M059J (cell line): ENCODE measurements around the gene VPS9D1. TPM values are rescaled to one million over a fixed set of nuclear protein-coding genes. Genes with fewer than 3 reads are reported as not detected.
"Not testable (repeated sequence)": the region's sequence is repeated elsewhere in the genome, so short reads cannot be mapped to it uniquely, and the experiment has no call there.

Experiments
- DNase-seq: peaks from one replicate; pipeline ENCODE4 v3.0.0-alpha.2; 2012; ENCODE audit warnings: low read depth
- total RNA-seq: library from RNA; depleted of rRNA; stranded (reverse); fragments of >200 nt; shearing (Covaris generic); gene quantifications from 2 replicates; pipeline ENCODE4 v1.2.3, GENCODE V29; 2014; rRNA removed

VPS9D1 gene
- total RNA-seq, 1 experiment from 2014 or later, result 7.0 TPM

DNA sequence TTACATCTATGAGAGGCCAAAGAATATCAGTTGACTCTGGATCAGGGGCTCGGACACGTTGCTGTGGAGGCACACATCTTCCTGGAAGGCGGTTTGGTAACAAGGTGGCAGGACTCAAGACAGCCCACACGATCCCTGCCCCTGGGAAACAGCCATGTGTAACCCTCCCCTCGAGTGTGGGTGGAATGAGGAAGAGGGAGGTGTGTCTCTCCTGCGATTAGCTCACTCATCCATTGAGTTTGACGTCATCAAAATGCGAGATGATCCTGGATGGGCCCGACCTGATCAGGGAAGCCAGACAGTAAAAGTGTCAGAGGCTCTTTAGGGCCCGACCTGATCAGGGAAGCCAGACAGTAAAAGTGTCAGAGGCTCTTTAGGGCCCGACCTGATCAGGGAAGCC is 56.5 kb downstream of the VPS9D1 start:
- not testable (repeated sequence) for DNase-seq

GRCh38 chr16:89661215-89661614 is 59.5 kb downstream of the VPS9D1 start:
- no peak for DNase-seq

DNA sequence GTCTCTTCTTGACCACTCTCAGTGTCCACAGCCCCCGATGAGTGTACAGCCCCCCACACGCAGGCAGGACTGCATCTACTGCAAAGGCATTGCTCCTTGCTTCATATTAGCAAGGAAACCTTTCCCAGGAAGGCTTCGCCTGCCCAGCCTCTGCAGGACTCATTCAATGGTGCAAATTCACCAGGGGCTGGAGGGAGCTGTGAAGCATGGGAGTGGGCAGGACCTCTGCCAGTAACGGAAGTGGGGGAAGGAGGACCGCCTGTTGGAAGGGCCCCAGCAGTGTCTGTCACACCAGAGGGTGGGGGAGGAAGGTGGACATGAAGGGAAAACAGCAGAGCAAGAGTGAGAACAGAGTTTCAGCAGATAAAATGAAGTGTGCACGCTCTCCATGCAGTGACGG is 60.6 kb downstream of the VPS9D1 start:
- no peak for DNase-seq

GRCh38 chr16:89658221-89658879 is 62.3 kb downstream of the VPS9D1 start:
- peak; percentile 34 for DNase-seq

DNA sequence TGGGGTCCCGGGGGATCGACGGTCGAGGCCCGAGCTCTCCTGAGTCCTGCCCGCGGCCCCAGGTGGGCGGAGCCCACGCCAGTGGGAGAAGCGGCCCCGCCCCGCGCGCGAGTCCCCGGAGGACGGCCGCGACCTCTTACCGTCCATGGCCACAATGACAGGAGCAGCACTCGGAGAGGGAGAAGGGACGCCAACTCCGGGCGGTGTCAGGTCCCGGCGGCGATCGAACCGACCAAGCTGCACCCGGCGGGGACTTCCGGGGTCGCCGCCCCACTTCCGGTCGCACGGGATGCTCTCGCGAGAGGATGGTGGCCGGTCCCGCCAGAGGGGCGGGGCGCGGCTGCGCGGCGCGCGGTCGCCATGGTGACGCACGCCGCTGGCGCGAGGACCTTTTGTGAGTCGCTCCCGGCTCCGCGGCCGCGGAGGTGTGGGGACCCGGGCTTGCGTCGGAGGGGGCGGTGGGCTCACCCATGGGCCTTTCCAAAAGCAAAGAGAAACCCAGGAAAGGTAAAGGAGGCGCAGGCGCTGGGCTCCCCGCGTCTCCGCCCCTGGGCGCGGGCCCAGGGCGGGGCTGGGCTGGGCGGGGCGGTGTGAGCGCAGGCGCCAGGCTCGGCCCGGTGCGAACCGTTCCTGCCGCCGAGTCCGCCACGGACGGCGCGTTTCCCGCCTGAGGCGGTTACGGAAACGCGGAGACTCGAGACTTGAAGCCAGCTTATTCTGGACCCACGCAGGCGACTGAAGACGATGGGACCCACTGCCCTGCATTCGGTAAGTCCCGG is 63.1 kb downstream of the VPS9D1 start, which contains the start of the genes CHMP1A and SPATA33:
TSS of gene CHMP1A (minus strand) at position 267 of the 779 bp plus-strand sequence. CDS start at position 147, 120 bp downstream.
TSS of gene SPATA33 (plus strand) at position 395 of the 779 bp plus-strand sequence. CDS start at position 471, 76 bp downstream.
- DNase-seq, result peak; percentile 82

Other genes starting within 250 kb of the VPS9D1 start
- gene ANKRD11, start 230.3 kb downstream of the VPS9D1 start, total RNA-seq, result 21.4 and 47.1 TPM in 2 replicates
- 69.6 and 77.5 TPM in 2 replicates for gene SPG7, start 212.5 kb downstream of the VPS9D1 start, total RNA-seq
- gene RPL13, start 160.2 kb downstream of the VPS9D1 start, total RNA-seq, result 2,167 and 2,261 TPM in 2 replicates
- 0.32 and 3.1 TPM in 2 replicates for gene CPNE7, start 145.1 kb downstream of the VPS9D1 start, total RNA-seq
- gene DPEP1, start 107.3 kb downstream of the VPS9D1 start, total RNA-seq, result 0.79 TPM in 1 of 2 replicates, not detected in the other
- gene CHMP1A, start 63.2 kb downstream of the VPS9D1 start, total RNA-seq, result 61.0 and 103 TPM in 2 replicates
- 6.9 and 12.6 TPM in 2 replicates for gene SPATA33, start 63.1 kb downstream of the VPS9D1 start, total RNA-seq
- 11.6 and 19.6 TPM in 2 replicates for gene CDK10, start 34.2 kb downstream of the VPS9D1 start, total RNA-seq
- 5.5 and 10.9 TPM in 2 replicates for gene SPATA2L, start 19.2 kb downstream of the VPS9D1 start, total RNA-seq
- 3.0 and 6.9 TPM in 2 replicates for gene ZNF276, start 639 bp upstream of the VPS9D1 start, total RNA-seq
- 27.9 and 40.5 TPM in 2 replicates for gene FANCA, start 95.7 kb upstream of the VPS9D1 start, total RNA-seq
- gene SPIRE2, start 107.6 kb upstream of the VPS9D1 start, total RNA-seq, result 1.1 and 2.3 TPM in 2 replicates
- gene TCF25, start 152.7 kb upstream of the VPS9D1 start, total RNA-seq, result 88.3 and 103 TPM in 2 replicates
- gene MC1R, start 198.0 kb upstream of the VPS9D1 start, total RNA-seq, result 2.1 and 4.0 TPM in 2 replicates
- 172 and 272 TPM in 2 replicates for gene TUBB3, start 202.4 kb upstream of the VPS9D1 start, total RNA-seq
- 105 and 117 TPM in 2 replicates for gene DEF8, start 227.9 kb upstream of the VPS9D1 start, total RNA-seq